Stimulated activated memory B cell treated with anti-CD40 and anti-IgM and Interleukin-4, amounts not matched to agents 10 μg/mL and 1 μg/mL and 100 μg/mL, for 72 hours (primary cell): ENCODE data around the gene GKAP1.
"Not testable (repeated sequence)": the region's sequence is repeated elsewhere in the genome, so short reads cannot be mapped to it uniquely, and the experiment has no call there.

Source experiments
- ATAC-seq: fragments of 150-1000 bp; cut with Tn5 transposase; 2 replicates; pipeline ENCODE4 v1.10.0; 2021
- H3K27ac Mint-ChIP-seq: one replicate; pipeline ENCODE4 v1.8.0; 2022; ENCODE audit warnings: mild to moderate bottlenecking, mixed read lengths
- H3K27me3 Mint-ChIP-seq: one replicate; pipeline ENCODE4 v1.8.0; 2022; ENCODE audit warnings: mixed read lengths
- H3K36me3 Mint-ChIP-seq: one replicate; pipeline ENCODE4 v1.8.0; 2022; ENCODE audit warnings: mixed read lengths
- H3K4me1 Mint-ChIP-seq: one replicate; pipeline ENCODE4 v1.8.0; 2022; ENCODE audit warnings: mixed read lengths
- H3K4me3 Mint-ChIP-seq: one replicate; pipeline ENCODE4 v1.8.0; 2022; ENCODE audit warnings: mild to moderate bottlenecking, moderate library complexity, mixed read lengths
- H3K9me3 Mint-ChIP-seq: one replicate; pipeline ENCODE4 v1.8.0; 2022; ENCODE audit warnings: mixed read lengths

GKAP1 gene

DNA sequence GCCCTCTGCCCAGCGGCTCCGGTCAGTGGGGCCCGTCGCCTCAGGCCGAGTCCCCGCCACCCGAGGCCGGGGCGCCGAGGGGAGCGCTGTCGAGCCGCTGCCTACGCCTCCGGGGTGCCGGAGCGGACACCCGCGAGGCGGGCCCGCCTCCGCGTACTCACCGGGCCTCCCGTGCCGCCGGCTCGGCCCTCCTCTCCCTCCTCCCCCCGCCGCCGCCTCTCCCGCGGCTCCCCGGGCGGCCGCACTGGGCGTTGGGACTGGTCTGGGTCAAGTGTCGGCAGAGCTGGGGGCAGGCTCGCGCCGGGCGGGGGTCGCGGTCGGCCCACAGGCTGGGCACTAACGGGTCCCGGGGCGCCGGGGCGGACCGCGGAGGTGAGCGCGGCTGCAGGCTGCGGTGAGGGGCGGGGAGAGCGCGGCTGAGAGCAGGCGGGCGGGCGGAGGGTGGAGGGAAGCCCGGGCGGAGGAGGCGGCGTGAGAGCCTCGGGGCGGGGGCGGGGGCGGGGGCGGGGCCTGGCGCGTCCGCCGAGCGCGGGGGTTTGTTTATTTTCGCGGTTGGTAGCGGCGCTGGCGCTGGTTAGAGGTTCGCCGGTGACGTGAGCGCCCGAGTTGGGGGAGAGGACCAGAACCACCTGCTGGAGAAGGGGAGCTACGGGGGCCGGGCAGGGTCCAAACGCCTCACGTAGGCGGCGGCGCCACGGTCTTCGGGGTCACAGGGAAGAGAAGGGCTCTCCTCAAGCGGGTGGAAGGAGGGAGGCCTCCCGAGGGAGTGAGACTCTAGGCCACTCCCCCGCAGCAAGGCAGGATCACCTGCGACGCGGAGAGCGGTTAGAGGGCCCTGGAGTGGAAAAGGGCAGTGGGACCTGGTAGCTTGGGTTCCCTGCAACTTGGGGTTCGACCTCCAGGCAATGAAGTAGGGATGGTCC, at the start of gene GKAP1:
Gene GKAP1, minus strand, starts transcription at position 414 of the 923 bp plus-strand sequence. CDS start 11,252 bp downstream, outside the sequence.
- H3K4me1 Mint-ChIP-seq, result peaks cover 13% of the 10 kb centered on the region
- H3K36me3 Mint-ChIP-seq, result not testable (repeated sequence)

DNA sequence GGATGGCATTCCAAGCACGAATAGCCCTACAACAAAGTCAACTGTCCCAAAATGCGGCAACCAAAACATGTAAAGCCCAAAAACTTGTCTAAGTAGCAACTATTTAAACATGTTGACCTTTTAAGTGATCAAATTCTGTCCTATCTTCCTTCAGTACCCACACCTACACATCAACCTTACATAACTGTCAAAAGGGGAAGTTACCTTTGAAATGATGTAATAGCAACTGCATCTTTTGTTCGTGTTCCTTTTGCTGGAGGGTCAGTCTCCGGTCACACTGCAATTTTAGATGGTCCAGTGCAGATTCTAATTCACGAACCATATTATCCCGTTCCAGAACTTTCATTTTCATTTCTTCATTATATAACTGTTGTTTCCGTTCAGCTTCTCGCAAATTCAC, 32.3 kb upstream of the GKAP1 start:
- not testable (repeated sequence) for H3K27me3 Mint-ChIP-seq, H3K27ac Mint-ChIP-seq, H3K4me1 Mint-ChIP-seq, H3K9me3 Mint-ChIP-seq, H3K4me3 Mint-ChIP-seq
- ATAC-seq, result peak; percentile 63
- H3K36me3 Mint-ChIP-seq, result peaks cover 11% of the 10 kb centered on the region

More for the DNA sequence above, at the start of gene GKAP1:
- Mint-ChIP-seq H3K27ac (peak within 1 kb of the TSS; percentile 56), H3K4me3 (peak within 1 kb of the TSS; percentile 84)
- not testable (repeated sequence) for H3K9me3 Mint-ChIP-seq, H3K27me3 Mint-ChIP-seq
- ATAC-seq, result peak; percentile 92

DNA sequence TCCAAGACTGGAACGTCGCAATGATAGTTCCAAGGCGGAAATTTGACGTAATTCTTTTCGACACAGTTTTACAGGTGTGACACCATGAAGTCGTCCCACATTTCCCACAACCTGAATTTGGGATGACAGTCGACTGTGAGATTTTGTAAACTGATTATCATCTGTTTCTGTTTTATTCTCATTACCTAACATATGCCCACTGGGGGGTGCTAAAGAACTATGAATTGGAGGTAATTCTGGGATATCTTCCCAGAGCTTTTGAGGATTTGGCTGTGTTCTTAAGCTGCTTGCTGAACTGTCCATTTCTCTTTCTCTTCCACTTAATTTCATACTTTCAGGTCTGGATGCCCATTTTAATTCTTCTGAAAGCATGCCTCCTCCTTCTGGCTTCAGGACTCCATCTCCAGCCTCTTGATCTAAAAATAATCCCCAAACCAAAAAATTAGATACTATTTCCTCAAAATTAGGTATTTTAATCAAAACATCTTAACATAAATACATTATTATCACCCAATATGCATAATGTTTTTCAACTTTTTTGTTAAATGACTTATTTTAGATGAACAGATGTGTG, 19.6 kb upstream of the GKAP1 start:
- H3K36me3 Mint-ChIP-seq, H3K9me3 Mint-ChIP-seq, H3K4me3 Mint-ChIP-seq, H3K27ac Mint-ChIP-seq, H3K4me1 Mint-ChIP-seq, ATAC-seq, H3K27me3 Mint-ChIP-seq: not testable (repeated sequence)

DNA sequence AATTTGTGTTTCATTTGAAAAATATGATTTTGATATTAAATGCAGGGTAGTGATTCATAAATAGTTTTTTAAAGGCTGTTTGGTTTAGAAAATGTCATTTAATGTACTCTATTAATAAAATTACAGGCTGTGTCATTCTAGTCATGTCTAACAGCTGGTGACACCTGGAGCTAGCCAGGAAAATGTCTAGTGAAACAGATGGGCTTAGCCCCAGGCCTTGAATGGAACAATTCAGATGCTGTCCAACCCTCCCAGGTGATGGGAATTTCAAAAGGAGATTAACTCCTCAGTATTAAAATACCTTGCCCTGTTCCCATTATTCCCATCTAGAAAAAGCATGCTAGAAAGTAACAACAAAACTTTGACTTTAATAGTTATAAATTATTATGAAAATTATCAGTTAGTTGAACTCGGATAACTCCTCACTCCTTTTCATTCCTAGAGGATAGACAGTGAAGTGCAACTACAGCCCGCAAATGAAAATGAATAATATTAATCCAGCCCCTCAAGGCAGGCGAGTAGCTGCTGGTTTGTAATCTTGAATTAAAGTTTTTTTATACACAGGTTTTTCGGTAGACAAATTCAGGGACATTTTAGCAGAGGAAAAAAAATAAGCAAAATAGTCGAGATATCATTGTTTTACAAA, 13.0 kb upstream of the GKAP1 start:
- not testable (repeated sequence) for H3K27me3 Mint-ChIP-seq, H3K27ac Mint-ChIP-seq, H3K4me3 Mint-ChIP-seq, H3K4me1 Mint-ChIP-seq, H3K36me3 Mint-ChIP-seq, ATAC-seq, H3K9me3 Mint-ChIP-seq

DNA sequence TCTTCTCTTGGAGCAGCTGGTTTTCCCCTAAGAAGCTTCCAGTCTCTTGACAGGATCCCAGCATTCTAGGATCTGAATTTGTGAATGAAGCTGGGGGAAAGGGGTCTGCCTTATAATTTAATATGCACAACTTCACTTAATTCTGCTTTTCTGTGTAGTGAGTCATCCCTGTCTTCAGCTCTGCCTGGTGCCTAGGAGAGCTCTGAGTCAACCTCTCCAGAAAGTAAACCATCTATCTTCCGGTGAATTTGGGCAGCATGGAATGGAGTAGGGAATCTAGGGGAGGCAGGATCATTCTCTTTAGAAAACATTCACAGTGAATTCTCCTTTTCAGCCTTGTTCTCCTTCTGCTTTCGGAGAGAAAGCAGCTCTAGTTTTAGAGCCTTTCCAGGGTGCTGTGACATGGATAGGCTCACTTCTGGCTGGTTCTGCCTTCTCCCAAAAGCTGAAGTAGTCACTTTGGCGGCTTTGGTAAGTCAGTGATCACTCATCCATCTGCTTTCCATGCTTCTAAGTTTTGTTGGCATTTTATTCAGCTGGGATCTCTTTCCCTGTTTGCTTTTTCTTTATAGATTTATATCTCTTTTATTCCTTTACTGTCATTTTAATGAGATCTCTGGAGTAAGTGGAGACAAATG, 7.5 kb upstream of the GKAP1 start:
- not testable (repeated sequence) for H3K4me1 Mint-ChIP-seq, H3K9me3 Mint-ChIP-seq, H3K27ac Mint-ChIP-seq, H3K27me3 Mint-ChIP-seq, ATAC-seq, H3K36me3 Mint-ChIP-seq, H3K4me3 Mint-ChIP-seq

DNA sequence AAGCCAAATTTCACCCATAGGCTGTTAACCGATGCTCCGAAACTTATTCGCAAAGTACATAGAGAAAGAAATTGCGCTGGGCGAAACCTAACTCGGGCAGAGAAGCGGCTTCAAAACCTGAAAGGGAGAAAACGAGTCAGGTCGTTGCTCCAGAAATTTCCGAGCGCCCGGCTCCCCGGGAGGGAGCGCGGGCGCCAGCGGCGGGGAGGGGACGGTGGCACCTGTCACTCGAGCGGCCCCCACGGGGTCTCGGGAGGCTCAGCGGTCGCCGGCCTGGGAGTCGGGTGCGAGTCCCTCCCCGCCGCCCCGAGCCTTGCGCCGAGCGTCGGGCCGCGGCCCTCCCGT, 586 bp downstream of the GKAP1 start:
- H3K27ac Mint-ChIP-seq, result peak overlapping the region; percentile 56
- not testable (repeated sequence) for ATAC-seq, H3K9me3 Mint-ChIP-seq, H3K27me3 Mint-ChIP-seq, H3K36me3 Mint-ChIP-seq
- peak overlapping the region; percentile 82 for H3K4me3 Mint-ChIP-seq
- peaks cover 13% of the 10 kb centered on the region for H3K4me1 Mint-ChIP-seq

DNA sequence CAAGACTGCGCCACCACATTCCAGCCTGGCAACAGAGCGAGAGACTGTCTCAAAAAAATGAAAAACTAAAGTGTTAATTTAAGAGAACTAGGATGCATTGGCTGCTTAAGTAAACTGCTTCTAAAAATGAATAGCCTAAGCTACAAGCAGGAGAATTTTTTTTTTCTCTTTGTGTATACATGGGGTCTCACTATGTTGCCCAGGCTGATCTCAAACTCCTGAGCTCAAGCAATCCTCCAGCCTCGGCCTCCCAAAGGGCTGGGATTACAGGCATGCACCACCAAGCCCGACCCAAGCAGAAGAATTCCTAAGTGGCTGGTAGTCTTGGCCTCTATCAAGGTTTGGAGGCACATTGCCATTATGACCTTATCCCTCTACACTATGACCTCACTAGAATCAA, 2.4 kb downstream of the GKAP1 start:
- H3K27ac Mint-ChIP-seq, H3K9me3 Mint-ChIP-seq, H3K27me3 Mint-ChIP-seq, H3K4me3 Mint-ChIP-seq, H3K36me3 Mint-ChIP-seq, ATAC-seq: not testable (repeated sequence)
- peaks cover 13% of the 10 kb centered on the region for H3K4me1 Mint-ChIP-seq

DNA sequence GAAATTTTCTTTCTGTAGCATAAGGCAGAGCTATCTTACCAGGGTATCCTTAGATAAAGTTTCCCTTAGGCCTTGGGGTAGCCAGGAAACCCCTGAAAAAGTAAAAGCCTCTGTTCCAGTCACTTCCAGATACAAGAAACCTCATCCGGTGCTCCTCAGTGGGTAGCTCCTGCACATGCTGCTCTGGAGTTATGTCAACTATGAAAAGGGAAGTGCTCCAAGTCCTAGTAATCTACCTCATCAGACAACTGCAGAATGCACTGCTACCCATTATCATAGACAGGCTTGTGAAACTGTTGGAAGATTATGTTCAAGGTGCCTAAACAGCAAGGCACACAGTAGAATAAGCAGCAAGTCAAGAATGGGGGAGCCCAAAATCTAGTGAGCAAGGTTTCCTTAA, 8.4 kb downstream of the GKAP1 start:
- not testable (repeated sequence) for ATAC-seq, H3K27ac Mint-ChIP-seq, H3K9me3 Mint-ChIP-seq, H3K4me1 Mint-ChIP-seq, H3K4me3 Mint-ChIP-seq, H3K27me3 Mint-ChIP-seq
- peaks cover 10% of the 10 kb centered on the region for H3K36me3 Mint-ChIP-seq

DNA sequence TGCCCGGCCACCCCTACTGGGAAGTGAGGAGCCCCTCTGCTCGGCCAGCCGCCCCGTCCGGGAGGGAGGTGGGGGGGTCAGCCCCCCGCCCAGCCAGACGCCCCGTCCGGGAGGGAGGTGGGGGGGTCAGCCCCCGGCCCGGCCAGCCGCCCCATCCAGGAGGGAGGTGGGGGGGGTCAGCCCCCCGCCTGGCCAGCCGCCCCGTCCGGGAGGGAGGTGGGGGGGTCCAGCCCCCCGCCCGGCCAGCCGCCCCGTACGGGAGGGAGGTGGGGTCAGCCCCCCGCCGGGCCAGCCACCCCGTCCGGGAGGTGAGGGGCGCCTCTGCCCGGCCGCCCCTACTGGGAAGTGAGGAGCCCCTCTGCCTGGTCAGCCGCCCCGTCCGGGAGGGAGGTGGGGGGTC, 13.1 kb downstream of the GKAP1 start:
- peaks cover 15% of the 10 kb centered on the region for H3K36me3 Mint-ChIP-seq
- not testable (repeated sequence) for H3K27ac Mint-ChIP-seq, H3K4me3 Mint-ChIP-seq, H3K27me3 Mint-ChIP-seq, H3K4me1 Mint-ChIP-seq, ATAC-seq, H3K9me3 Mint-ChIP-seq

DNA sequence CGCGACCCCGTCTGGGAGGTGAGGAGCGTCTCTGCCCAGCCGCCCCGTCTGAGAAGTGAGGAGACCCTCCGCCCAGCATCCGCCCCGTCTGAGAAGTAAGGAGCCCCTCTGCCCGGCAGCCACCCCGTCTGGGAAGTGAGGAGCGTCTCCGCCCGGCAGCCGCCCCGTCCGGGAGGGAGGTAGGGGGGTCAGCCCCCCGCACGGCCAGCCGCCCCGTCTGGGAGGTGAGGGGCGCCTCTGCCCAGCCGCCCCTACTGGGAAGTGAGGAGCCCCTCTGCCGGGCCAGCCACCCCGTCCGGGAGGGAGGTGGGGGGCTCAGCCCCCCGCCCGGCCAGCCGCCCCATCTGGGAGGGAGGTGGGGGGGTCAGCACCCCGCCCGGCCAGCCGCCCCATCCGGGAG, 13.6 kb downstream of the GKAP1 start:
- ATAC-seq, H3K9me3 Mint-ChIP-seq, H3K27me3 Mint-ChIP-seq, H3K4me3 Mint-ChIP-seq, H3K4me1 Mint-ChIP-seq, H3K27ac Mint-ChIP-seq: not testable (repeated sequence)
- peaks cover 18% of the 10 kb centered on the region for H3K36me3 Mint-ChIP-seq

DNA sequence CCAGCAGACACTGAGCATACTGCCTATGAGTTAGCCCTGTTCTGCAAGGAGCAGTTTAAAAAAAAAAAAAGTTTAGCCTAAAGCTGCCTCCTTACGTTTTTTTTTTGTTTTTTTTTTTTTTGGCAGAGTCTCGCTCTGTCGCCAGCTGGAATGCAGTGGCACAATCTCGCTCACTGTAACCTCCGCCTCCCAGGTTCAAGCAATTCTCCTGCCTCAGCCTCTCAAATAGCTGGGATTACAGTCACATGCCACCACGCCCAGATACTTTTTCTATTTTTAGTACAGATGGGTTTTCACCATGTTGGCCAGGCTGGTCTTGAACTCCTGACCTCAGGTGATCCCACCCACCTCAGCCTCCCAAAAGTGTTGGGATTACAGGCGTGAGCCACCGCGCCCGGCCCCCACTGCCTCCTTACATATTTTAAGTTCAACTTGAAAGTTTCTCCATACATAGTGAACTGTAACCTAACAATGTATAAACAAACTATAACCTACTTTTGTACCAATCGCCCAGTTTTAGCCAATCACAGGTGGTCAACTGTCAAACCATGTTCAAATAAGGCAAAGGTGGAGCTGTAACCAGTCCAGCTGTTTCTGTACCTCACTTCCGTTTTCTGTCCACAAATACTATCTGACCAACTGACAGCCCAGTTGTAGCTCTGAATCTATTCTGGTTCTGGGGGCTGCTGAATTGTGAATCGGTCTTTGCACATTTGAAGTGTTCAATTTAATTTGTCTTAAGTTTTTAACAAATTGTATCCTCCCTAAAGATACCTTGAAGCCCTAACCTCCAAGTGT, 17.1 kb downstream of the GKAP1 start:
- ATAC-seq, result no peak
- Mint-ChIP-seq H3K9me3 (no peaks in the 10 kb centered on the region), H3K4me3 (no peak overlapping the region), H3K27me3 (no peaks in the 10 kb centered on the region), H3K27ac (no peak overlapping the region), H3K36me3 (peaks cover 27% of the 10 kb centered on the region), H3K4me1 (no peaks in the 10 kb centered on the region)

DNA sequence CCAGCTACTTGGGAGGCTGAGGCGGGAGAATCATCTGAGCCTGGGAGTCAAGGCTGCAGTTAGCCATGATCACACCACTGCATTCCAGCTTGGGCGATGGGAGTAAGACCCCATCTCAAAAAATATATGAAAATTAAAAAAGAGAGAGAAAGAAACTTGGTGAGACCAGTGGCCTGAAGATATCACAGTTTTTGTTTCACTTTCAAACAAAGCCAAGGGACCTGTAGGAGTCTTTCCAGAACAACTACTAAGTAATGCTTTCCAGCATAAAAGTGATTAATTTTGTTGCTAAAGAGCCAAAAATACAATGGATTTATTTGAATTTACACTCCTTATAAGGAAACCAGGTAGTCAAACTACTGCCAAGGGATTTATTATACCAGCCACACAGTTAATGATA, 23.5 kb downstream of the GKAP1 start:
- no peaks in the 10 kb centered on the region for H3K4me1 Mint-ChIP-seq
- H3K27ac Mint-ChIP-seq, result no peak overlapping the region
- no peaks in the 10 kb centered on the region for H3K9me3 Mint-ChIP-seq
- H3K36me3 Mint-ChIP-seq, result peaks cover 33% of the 10 kb centered on the region
- no peak overlapping the region for H3K4me3 Mint-ChIP-seq
- no peak for ATAC-seq
- no peaks in the 10 kb centered on the region for H3K27me3 Mint-ChIP-seq

DNA sequence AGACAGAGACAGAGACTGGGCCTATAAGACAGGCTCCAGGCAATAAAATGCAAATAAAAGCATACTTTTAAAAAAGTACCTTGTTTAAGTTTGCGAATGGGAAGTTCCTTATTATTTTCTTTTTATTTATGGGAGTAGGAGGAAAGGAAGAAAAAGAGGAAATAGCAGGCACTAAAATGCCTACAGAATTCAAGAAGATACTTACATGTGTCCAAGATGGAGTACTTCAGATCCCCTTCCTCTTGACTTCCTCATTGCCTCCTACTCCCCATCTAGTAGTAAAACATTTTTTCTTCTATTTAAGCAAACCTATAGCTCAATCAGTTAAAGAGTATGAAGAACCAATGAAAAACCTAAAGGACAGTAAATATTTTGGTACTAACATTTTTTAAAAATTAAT, 24.8 kb downstream of the GKAP1 start:
- no peaks in the 10 kb centered on the region for H3K27me3 Mint-ChIP-seq
- no peaks in the 10 kb centered on the region for H3K4me1 Mint-ChIP-seq
- no peak overlapping the region for H3K4me3 Mint-ChIP-seq
- no peak overlapping the region for H3K27ac Mint-ChIP-seq
- no peaks in the 10 kb centered on the region for H3K9me3 Mint-ChIP-seq
- H3K36me3 Mint-ChIP-seq, result peaks cover 32% of the 10 kb centered on the region
- ATAC-seq, result no peak

DNA sequence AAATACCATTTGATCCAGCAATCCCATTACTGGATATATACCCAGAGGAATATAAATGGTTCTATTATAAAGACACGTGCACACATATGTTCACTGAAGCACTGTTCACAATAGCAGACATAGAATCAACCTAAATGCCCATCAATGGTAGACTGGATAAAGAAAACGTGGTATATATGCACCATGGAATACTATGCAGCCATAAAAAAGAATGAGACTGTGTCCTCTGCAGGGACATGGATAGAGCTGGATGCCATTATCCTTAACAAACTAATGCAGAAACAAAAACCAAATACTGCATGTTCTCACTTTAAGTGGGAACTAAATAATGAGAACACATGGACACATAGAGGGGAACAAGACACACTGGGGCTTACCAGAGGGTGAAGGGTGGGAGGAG, 39.4 kb downstream of the GKAP1 start:
- Mint-ChIP-seq H3K36me3 (peaks cover 20% of the 10 kb centered on the region), H3K4me1 (no peaks in the 10 kb centered on the region), H3K4me3 (no peak overlapping the region), H3K27ac (no peak overlapping the region), H3K27me3 (no peaks in the 10 kb centered on the region), H3K9me3 (peaks cover 2% of the 10 kb centered on the region)
- ATAC-seq, result no peak

DNA sequence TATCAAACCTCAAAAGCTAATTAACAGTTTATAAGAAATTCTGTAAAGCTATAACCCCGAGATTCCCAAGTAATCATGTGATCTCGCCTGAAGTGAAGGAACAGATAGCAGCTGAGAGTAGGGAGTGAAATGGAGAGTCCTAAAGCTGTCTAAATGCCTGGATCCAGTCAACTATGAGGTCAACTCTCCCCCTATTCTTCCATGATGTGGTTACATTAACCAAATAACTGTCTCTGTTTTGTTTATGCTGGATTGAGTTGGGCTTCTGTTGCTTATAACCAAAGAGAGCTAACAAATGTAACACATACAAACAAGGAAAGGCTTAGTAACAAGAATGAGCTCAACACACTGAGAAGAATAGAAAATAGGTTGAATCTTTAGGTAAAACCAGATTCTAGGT, 41.6 kb downstream of the GKAP1 start:
- no peak overlapping the region for H3K4me3 Mint-ChIP-seq
- no peak for ATAC-seq
- no peaks in the 10 kb centered on the region for H3K4me1 Mint-ChIP-seq
- H3K27me3 Mint-ChIP-seq, result no peaks in the 10 kb centered on the region
- H3K9me3 Mint-ChIP-seq, result peaks cover 2% of the 10 kb centered on the region
- H3K27ac Mint-ChIP-seq, result no peak overlapping the region
- peaks cover 20% of the 10 kb centered on the region for H3K36me3 Mint-ChIP-seq
